HG03558 (cell line): Measurements from ENCODE around the gene PPP1R1C.

Source experiments
- ATAC-seq: cut with Tn5 transposase; IDR thresholded peaks from one replicate; pipeline ENCODE4 v1.9.1; 2021; ENCODE audit warnings: moderate number of reproducible peaks; ENCODE audit not compliant: unreplicated experiment; ENCODE audit errors: extremely low read depth

PPP1R1C gene

DNA sequence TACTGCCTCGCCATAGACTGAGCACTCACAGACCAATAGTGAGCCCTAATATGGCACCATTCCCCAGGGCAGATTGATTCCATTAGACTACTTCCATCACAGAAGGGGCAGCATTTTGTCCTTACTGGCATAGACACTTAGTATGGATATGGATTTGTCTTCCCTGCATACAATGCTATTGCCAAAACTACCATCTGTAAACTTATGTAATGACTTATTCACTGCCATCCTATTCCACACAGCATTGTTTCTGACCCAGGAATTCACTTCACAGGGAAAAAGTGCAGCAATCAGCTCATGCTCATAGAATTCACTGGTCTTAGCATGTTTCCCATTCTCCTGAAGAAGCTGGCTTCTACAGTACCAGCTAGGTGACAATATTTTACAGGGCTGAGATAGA lies 179.0 kb downstream of the PPP1R1C start:
- ATAC-seq, result no peak

DNA sequence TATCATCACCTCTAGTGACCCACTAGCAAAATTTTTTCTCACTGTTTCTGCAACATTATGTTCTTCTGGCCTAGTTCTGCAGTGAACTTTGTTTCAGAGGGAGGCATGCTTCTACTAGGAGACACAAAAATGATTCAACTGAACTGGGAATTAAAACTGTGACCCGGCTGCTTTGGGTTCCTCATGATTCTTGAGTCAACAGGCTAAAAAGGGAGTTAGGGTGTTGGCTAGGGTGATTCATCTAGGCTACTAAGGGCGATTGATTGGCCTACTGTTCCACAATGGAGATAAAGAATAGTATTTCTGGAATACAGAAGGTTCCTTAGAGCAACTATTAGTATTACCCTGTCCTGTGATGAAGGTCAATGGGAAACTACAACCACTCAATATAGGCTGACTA lies 179.5 kb downstream of the PPP1R1C start:
- no peak for ATAC-seq

DNA sequence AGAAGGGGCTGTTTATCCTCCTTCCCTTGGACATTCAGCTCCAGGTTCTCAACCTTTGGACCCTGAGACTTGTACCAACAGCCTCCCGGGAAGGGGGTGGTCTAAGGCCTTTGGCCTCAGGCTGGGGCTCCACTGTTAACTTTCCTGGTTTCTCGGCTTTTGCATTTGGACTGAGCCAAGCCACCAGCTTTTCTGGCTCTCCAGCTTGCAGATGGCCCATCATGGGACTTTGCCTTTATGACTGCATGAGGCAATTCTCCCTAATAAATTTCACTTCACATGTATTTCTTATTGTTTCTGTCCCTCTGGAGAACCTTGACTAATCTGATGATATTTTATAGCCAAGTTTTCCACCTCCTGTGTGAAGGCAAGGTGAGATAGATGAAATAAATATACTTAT lies 180.8 kb downstream of the PPP1R1C start:
- ATAC-seq, result no peak

DNA sequence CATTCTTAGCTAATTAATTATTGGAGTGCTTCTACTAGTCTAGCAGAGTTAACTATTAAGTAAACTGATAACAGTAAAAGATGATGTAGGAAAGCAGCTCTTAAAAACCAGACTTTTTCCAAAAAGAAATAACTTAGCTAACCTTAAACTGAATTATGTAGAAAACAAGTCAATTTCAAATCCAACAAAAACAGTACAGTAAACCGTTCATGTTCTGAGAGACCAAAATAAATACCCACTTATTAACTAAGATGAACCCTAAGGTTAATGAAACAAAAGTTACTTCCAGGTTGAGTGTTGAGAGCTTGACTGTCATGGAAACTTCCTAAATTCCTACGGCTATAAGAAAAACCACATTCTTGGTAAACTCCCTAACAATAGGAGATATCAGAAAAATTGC lies 181.2 kb downstream of the PPP1R1C start:
- no peak for ATAC-seq
